Activated CD8-positive, alpha-beta memory T cell treated with anti-CD3 and anti-CD28 coated beads for 24 hours (primary cell): ENCODE measurements around the gene GNAO1.

Experiments used
- DNase-seq: peaks from one replicate; pipeline ENCODE4 v3.0.0-alpha.2; 2020

GNAO1 gene

DNA sequence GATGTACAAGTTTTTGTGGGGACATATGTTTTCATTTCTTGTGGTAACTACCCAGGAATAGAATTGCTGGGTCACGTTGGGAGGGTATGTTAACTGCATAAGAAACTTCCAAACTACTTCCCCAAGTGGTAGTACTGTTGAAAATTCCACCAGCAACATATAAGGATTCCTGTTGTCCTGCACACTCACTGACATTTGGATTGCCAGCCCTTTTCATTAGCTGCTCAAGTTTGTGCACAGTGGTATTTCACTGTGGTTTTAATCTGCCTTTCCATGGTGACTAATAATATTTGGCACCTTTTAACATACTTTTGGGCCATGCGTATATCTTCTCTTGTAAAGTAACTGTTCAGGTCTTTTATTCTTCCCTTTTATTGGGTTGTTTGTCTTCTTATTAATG, 103.3 kb downstream of the GNAO1 start:
- no peak for DNase-seq

DNA sequence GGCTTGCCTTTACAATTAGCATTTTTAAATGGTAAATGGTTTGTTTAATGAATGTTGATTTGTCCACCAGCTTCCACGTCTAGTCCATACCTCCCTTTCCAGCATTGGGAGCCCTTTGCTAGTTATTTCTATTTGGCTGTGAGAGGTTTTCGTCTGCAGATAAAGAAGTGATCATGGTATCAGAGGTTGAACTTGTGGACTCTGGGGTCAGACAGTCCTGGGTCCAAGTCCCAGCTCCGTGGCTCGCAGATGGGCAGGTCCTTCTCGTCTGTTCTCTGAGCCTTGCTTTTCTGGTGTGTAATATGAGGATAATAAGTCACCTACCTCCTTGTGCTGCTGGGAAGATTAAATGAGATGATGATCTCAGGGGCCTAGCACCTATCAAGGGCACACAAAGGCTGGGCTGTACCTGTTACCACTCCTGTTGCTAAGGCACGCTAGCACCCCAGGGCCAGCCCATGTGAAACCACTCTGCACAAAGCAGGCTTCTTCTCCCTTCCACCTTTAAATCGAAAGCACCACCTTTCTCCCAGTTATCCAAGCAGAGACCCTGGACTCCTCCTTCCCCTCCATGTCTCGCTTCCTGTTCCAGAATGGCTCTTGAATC, 103.9 kb downstream of the GNAO1 start:
- DNase-seq = no peak

DNA sequence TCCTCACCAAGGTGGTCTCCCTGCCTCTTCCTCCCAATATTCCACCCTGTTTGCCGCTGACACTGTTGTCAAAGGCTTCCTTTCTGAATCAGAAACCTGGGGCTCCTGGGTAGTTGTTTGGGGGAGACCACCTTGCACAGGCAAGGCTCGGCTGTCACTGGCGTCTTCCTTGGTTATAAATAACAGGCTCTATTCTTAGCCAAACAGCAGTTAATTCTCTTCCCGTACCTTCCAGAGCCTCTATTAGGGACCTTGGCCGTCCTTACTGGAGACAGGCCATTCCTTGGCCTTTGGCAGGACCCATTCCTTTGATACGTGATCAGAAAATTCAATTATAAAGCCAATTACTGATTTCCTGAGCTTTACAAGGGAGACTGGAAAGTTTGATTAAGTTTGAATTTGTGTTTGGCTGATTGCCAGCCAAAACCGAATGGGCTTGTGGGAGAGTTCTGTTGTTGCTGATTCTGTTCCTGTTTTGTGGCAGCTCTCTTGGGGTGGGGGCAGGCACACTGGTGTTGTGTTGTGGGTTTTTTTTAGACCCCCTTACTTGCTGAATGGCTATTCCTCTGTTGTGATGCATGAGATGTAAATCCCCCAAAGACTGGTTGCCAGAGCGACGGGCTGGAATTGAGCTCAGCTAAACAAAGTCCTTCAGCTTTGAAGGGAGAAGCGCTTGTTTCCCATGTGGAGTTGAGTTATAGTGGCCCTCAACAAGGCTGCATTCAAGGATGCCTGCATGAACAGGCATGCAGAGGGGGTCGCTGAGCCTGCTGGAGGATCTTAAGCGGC, 104.6 kb downstream of the GNAO1 start:
- no peak for DNase-seq

DNA sequence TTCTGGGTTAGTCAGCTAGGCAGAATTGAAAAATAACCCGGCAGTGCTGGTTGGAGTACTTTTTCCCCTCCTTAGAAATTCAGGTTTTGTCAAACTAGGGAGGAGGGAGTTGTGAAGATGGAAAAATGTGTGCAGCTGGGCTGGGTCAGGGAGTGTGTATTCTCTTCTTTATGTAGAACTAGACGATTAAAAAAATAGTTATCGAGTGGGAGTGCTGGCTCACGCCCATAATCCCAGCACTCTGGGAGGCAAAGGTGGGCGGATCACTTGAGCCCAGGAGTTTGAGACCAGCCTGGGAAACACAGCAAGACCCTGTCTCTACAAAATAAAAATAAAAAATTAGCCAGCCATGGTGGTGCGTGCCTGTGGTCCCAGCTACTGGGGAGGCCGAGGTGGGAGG, 106.4 kb downstream of the GNAO1 start:
- no peak for DNase-seq

DNA sequence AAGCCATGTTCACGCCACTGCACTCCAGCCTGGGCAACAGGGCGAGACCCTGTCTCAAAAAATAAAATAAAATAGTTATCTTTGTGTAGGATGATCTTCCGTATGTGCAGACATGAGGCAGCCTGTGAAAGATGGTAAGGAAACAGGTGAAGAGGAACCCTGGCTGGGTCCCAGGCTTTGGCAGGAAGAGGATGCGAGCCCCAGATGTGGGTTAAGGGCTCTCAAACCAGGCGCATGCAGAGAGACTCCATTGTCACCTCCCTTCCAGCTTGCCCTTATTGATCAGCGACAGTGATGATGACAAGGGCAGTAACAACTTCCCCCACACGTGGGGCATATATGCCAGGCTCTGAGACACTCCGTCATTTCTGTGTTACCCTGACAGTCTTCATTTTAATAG, 106.8 kb downstream of the GNAO1 start:
- DNase-seq = no peak

DNA sequence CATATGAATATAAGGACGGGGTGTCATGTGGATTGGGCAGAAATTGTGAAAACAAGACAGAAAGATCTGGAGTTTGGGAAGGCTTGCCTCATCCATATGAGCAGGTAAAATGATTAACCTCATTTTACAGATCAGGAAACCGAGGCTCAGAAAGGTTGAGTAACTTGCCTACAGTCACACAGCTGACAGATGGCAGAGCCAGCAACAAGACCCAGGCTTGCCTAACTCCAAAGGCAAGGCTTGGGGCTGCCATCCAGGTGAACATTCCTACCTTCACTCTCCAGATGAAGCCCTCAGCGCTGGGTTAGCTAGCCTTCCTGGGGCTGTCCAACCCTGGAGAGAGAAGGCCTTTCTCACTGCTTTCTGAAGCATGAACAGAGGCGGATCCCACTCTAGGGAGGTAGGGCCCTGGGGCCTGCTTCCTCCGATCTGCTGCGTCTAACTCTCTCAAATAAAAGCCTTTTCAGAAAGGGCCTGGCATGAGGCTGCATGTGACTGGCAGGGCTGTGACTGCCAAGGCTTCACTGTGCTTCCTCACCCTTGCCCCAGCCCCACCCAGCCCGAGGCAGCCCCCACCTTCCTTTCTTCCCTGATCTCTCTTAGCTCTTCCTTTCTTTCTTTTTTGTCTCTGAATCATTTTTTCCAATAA, 107.8 kb downstream of the GNAO1 start:
- DNase-seq = no peak

DNA sequence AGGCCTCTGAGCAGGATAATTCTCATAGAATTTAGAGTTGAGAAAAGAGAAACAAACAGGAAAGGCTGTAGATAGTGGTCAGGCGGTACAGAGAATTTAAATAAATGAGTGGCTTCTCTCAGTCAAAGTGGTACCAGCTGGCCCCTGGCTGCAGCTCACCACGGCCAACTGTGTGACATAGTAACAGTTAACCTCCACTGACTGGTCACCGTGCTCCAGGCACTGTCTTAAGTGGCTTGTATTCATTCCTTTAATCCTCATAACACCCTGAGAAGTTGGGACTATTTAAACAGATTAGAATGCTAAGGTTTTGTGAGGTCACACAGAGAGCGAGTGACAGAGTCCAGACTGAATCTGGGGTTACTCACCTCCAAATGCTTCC, 108.9 kb downstream of the GNAO1 start:
- no peak for DNase-seq

DNA sequence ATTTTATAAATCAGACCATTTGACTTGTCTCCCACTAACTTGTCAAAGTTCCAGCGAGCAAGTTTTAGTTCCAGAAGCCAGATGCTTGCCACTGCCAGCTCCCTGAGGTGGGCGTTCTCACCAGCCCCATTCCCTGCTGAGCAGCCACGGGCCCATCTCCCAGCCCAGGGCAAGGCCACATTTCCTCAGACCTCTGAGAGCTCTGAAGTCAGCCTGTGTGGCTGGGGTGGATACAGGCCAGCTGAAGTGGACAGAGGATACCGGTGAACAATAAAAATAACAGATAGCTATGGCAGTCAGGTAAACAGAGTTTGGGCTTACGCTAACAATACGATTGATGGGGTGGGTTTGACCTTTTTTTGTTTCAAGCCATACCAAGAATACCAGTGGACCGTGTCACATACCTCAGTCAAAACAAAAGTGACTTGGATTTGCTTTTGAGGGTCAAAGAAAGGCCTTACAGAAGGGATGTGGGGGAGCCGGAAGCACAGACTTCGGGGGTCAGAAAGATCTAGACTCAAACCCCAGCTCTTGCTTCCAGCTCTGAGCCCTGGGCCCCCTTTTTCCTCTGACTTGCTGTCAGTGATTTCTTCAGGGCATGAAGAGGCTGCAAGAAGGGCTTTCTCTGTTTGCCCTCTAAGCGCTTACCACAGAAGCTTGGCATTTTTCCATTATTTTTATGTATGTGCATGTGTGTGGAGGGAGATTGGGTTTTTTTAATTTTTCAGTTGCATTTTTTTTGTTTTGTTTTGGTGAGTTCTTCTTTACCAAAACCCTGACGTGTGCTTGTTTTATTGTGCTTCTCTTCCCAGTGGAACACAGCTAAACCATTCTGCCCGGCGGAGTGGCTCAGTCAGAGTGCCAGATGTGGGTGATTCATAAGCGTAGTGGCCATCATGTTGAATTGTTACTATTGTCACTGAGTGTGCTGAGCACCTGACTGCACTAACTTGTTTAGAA, 109.9 kb downstream of the GNAO1 start:
- DNase-seq = no peak

DNA sequence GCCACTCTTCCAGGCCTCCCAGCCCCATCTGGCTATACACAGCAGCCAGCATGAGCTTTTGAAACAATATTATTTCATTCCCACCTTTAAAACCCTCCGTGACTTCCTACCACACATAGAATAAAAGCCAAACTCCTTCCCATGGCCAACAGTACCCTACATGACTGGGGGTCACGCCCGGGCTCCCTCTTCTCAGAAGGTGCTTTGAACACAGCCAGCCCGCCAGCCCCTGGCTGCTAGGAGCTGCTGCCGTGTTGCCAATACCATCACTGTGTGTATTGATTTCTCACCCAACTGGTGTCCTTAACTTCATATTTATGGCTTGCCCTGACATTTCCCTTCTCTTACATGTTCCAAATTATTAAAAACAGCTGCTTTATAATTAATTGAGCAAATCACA, 111.2 kb downstream of the GNAO1 start:
- DNase-seq = no peak

DNA sequence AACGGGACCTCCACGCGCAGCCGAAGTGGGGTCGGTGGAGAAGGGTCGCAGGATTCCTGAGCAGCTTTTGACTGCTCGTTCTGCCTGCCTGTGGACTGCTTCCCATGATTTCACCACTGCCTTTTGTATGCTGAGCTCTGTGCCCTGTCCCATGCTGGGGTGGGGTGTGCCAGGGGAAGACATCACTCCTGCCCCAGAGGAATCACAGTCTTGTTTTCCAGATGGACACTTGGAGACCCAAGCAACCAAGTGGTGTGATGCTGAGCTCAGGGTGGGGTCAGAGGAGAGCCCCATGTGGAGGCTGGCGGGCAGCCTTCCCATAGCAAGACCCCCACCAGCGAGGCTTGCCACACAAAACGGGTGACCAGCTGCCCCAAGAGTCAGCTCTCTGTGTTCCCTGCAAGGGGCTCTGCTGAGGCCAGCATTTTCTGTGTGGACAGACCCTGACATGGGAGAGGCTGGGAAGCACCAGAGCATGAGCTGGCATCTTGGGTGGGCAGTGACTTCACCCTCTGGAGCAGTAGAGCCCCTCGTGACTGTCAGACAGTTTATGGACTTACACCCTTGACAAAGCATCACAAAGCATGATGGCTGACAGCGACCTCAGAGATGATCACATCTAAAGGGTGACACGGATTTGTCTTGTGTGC, 111.9 kb downstream of the GNAO1 start:
- DNase-seq = no peak

DNA sequence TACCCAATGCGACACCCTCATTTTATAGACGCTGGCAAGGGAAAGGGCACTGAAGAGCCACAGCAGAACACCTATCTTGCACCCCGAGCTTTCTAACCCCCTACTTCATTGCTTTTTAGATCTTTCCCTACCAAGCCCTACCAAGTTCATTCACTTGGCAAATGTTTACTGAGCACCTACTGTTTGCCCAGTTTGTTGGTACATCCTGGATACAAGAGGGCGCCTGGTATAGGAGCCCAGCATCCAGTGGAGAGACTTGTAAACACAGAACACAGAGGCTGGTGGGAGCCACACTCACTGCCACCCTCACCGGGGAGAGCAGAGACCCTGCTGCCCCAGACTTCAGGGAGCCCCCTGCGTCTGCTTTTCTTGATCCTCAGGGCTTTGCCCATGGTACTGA, 112.6 kb downstream of the GNAO1 start:
- DNase-seq = no peak

DNA sequence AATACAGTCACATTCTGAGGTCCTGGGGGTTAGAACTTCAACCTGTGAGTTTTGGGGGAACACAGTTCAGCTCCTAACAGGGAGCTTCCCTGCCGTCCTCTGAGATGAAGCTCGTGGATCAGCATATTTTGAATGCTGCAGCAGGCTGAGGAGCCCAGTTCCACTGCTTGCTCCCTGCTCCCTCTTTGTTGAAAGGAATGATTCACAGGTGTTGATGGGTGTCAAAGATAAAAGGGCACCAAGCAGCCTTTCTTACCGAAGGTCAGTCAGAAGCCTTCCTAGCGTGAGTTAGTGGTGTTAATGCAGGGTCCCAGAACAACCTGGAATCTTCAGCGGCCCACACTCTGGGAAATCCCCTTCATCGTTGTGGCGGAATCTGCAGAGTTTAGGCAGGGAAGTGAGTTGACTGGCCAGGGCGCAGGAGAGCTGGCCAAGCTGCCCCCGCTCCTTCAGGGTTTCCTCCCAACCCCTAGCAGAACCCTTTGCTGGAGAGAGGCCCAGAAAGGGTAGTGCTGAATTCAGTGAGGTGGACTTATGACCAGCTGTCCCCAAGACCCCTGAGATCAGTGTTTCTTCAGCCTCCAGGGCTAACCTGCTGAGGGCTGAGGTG, 114.8 kb downstream of the GNAO1 start:
- DNase-seq = no peak

DNA sequence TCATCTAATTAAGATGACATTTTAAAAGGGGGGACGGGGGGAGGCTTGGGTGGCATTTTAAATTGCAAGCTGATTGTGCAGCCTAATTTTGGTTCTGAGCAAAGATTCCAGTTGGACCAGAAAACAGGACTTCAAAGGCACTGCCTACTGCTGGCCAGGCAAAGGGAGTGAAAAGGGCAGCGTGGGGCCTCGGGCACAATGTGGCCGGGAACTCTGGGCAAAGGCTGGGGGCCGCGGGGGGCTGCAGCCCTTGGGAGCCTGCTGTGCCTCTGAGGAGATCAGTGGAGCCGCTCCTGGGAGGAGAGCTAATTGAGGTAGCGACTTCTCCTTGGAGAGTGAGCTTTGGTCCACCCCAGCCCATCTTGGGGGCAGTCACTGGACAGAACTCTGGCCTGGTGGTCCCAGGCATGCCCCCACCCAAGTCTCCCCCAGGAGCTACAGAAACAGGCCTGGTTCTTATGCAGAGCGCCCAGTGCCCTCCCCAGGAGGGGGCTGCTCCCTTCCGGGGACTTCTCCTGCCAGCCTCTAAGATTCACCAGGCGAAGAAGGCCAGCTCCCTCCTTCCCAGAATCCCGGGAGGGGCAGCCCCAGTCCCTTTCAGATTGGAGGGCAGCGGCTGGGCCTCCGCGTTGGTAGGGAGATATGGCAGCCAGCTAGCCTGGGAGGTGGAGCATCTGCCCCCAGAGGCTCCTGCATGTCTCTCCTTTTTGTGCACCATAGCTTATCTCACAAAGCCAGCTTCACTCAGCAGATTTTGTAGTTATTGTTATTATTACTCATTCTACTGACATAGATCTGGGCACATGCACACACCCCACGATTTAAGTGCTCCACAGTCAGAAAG, 115.6 kb downstream of the GNAO1 start:
- DNase-seq = no peak

DNA sequence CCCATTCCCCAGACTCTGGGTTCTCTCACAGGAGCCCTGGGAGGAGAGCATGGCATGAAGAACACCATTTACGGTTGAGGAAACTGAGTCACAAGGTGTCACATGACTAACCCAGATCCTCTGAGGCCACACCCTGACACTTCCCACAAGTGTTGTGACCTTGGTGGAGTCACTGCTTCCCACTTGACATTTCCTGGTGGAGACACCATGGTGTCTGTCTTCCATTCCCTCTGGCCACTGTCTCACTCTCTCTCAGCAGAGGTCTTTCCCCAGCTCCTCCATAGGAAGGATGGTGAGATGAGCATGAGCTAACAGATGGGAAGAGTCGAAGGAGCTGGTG, 116.2 kb downstream of the GNAO1 start:
- no peak for DNase-seq

DNA sequence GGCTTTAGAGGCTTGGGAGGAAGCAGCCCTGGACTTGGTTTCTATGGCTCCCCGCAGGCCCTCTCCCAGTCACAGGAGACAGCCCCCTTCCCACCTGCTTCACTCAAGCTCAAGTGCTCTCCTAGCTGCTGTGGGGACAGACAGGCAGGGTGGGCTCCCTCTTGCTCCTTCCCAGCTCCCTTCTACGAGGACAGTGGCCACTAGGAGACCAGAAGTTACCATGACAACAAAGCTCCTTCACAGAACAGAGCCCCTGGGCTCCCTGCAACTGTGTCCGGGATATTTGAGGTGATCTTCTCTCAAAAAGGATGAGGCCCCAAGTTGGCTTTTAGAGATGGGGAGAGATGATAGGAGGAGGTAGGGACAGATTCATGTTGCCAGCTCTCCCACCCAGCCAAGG, 117.7 kb downstream of the GNAO1 start:
- no peak for DNase-seq

DNA sequence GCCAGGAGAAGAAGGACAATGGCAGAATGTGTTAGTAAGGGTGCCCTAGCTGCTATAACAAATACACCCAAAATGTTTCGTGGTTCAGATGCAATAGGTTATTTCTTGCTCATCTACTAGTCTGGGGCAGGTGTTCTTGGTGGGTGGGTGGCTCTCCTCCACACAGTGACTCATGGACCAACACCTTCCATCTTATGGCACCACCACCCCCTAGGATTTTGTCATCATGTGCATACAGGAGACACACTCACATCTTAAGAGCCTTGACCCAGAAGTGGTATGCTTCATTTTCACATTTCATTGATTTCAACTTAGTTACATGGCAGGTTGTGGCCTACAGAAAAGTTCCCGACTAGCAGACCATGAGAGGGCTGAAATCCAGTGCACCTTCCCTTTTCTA, 119.4 kb downstream of the GNAO1 start:
- DNase-seq = no peak

DNA sequence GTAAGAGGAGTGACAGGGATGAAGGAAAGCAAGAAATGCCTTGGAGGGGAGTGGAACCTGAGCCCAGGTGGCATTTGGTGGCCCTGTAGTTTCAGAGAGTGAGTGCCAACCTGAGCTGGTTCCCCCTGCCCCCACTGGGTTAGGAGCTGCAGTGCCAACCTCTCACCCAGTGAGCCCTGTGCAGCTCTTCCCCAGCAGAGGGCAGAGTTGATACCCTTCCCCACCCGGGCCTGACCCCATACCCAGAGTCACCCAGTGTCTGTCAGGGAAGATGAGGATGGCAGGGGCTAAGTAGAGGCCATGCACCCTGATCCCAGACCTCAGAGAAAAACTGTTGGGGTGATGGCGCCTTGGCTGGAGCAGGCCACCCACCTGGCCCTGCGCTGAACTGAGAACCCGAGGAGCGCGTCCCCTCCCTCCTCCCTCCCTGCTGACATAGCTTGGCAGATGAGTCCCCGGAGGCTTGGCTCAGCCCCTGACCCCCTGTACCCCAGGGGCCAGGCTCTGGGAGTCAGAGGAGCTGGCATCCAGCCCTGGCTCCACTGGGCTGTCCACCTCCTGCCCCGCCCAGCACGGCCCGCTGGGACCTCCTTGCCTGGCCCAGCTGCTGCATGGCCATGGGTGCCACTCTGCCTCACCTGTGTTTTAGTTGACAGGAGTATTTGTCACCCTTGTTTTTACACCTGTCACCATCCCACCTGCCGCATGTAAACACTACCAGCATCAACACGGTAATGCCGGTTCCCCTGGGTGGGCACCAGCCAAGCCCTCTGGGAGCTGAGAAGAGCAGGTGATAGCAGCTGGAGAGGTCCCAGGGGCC, 120.1 kb downstream of the GNAO1 start:
- DNase-seq = no peak

DNA sequence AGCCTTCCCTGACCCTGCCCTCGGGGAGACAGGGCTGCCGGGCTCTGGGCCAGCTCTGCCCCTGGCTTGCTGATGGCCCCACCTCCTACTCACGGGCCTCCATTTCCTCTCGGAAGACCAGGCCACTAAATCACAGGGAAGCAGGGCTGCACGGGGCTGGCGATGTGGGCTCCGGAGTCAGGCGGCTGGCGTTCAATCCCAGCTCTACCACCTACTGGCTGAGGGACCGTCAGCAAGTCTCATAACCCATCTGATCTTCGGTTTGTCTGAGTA, 120.7 kb downstream of the GNAO1 start:
- DNase-seq = no peak

DNA sequence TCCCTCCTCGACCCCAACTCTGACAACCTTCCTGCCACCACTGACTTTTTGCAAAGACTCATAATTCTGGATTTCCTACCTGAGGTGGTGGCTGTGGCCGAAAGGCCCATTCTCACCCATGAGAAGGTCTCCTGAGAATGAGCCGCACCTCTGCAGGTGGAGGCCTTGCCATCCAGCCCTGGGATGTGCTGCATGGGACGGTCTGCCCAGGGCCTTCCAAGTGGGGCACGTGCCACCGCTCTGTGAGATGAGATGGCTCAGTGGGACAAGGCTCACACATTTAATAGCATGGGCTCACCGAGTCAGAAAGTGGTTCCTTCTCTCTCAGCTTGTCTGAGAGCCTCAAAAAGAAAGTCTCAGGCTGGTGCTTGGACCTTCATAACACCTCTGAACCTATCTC, 121.3 kb downstream of the GNAO1 start:
- DNase-seq = no peak

DNA sequence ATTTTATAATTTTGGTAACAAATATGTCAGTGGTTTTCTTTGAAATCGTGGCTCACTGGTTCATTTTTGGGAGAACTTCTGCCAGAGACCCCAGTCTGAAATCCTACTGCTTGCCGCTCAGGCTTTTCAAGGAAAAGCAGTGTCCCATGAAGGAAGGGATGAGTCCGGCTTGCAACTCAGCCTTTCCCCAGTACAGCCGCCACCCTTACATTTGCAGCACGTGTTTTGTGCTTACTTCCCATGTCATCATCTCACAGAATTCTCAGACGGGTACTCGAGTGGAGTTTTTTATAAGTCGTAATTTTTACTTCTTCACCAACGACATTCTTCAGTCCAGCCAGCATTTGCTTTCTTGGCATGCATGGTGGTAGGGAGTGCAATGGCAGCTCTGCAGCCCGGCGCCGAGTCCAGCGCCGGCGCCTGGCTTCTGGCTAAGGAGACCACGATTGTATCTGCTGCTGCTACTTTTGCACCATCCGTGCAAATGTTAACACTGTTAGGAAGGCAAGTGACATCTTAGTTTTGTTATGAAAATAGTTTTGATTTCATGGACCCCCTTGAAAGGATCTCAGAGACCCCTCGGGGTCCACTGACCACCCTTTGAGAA, 123.1 kb downstream of the GNAO1 start:
- DNase-seq = no peak
